ENCODE data around the gene ZNF609. TPM values are rescaled to one million over a fixed set of nuclear protein-coding genes. Genes with fewer than 3 reads are reported as not detected.

ZNF609 gene
- total RNA-seq, 1 experiment from 2014 or later = 31.0 TPM

DNA sequence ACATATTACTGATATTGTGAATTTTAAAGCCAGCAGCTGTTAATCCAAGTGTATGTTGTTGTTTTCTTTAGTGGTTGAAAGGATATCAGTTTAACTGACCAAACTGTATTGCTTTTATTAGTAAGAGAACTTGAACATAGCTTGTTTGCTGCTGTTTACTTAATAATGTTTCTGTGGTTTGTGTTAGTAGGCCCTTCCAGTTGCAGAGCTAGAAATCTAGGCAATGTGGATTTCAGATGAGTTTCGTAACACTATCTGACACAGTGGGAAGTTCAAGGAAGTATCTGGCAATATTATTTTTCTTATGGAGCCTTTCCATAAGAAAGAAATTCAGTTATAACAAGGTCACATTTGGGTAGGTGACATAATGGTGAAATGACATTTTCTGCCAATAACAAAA lies 18.5 kb downstream of the ZNF609 start:
- no peak overlapping the region for H2AFZ ChIP-seq (ENCODE audit: low read depth, low read length, poor library complexity, severe bottlenecking)
- no peaks in the 10 kb centered on the region for H3K27me3 ChIP-seq (ENCODE audit: insufficient read depth, low read length)
- RAD21 ChIA-PET (ENCODE audit: low non-redundant PET in 1 of 2, low total read pairs in 2 of 2, uncharacterized antibody in 2 of 2, unreplicated experiment in 2 of 2) = no interaction called here
- no peaks in the 10 kb centered on the region; the same call in 1 of the 2 replicates for H4K20me1 ChIP-seq (ENCODE audit: insufficient read depth)
- ATAC-seq = no peak
- H3K4me3 ChIP-seq (replicated peaks in 1 of 2; ENCODE audit: low read depth in 1 of 2, low read length in 2 of 2) = no peak overlapping the region
- POLR2A ChIA-PET = no interaction called here
- H3K9ac ChIP-seq (ENCODE audit: low read length) = no peak overlapping the region
- no peaks in the 10 kb centered on the region for H3K9me3 ChIP-seq (ENCODE audit: control insufficient read depth in 1 of 2, insufficient read depth in 1 of 2, low read depth in 1 of 2, low read length in 2 of 2)
- H3K27ac ChIP-seq (ENCODE audit: low read depth, low read length) = no peak overlapping the region
- H3K4me2 ChIP-seq (ENCODE audit: low read length) = no peak overlapping the region
- no peak for DNase-seq (ENCODE audit: low read depth, low spot score)
- intact Hi-C loops (cut with micrococcal nuclease) = no loop called here
- CTCF ChIA-PET = no interaction called here
- no TSS peak for BruUV-seq (replicated peaks)
- peaks cover 0 to 3% of the 10 kb centered on the region in 2 experiments; a peak in 1 of 4 replicates for H3K36me3 ChIP-seq (ENCODE audit: control insufficient read depth in 1 of 2, insufficient read depth in 2 of 2, low read length in 2 of 2)
- no peaks in the 10 kb centered on the region for H3K9me2 ChIP-seq (ENCODE audit: insufficient read depth)
- TF ChIP-seq SRF (IDR thresholded peaks at IDR 0.05; ENCODE audit: low read depth) (no peak), ELF1 (IDR thresholded peaks at IDR 0.05; ENCODE audit: borderline replicate concordance, low read depth) (no peak), MAX (IDR thresholded peaks at IDR 0.05) (no peak)
- H3K79me2 ChIP-seq (ENCODE audit: insufficient read depth, low read length) = peaks cover 29% of the 10 kb centered on the region; the same call in 1 of the 2 replicates
- H3K4me1 ChIP-seq (ENCODE audit: control insufficient read depth in 1 of 2, insufficient read depth in 2 of 2, low read length in 2 of 2) = no peaks in the 10 kb centered on the region

- peaks cover 24% of the 10 kb centered on the region; the same call in 1 of the 2 replicates for H3K79me2 ChIP-seq (ENCODE audit: insufficient read depth, low read length)
- intact Hi-C loops (cut with micrococcal nuclease) = no loop called here
Observed at GRCh38 chr15:64480891-64481290, 20.5 kb downstream of the ZNF609 start.

More at GRCh38 chr15:64480891-64481290, 20.5 kb downstream of the ZNF609 start:
- H3K27ac ChIP-seq (ENCODE audit: low read depth, low read length) = no peak overlapping the region
- CTCF ChIA-PET = no interaction called here
- POLR2A ChIA-PET = no interaction called here
- H3K4me1 ChIP-seq (ENCODE audit: control insufficient read depth in 1 of 2, insufficient read depth in 2 of 2, low read length in 2 of 2) = no peaks in the 10 kb centered on the region
- ATAC-seq (no peak), DNase-seq (ENCODE audit: low read depth, low spot score) (no peak)
- H3K4me3 ChIP-seq (replicated peaks in 1 of 2; ENCODE audit: low read depth in 1 of 2, low read length in 2 of 2) = no peak overlapping the region
- TF ChIP-seq CBX3 (IDR thresholded peaks at IDR 0.05; ENCODE audit: low read depth) (no peak), ZFX (IDR thresholded peaks at IDR 0.05) (no peak), RAD21 (IDR thresholded peaks at IDR 0.05; ENCODE audit: low read depth) (no peak), EZH2phosphoT487 (IDR thresholded peaks at IDR 0.05; ENCODE audit: borderline replicate concordance) (no peak), ELF1 (IDR thresholded peaks at IDR 0.05; ENCODE audit: borderline replicate concordance, low read depth) (no peak), SIN3A (IDR thresholded peaks at IDR 0.05; ENCODE audit: low read depth) (no peak), POLR2AphosphoS5 (IDR thresholded peaks at IDR 0.05; ENCODE audit: low read depth, low read length) (no peak), CTCF (IDR thresholded peaks at IDR 0.05 in 2 of 3, conservative IDR thresholded peaks at IDR 0.05 in 1 of 3; ENCODE audit: borderline replicate concordance in 1 of 3, insufficient read depth in 1 of 3, low read depth in 2 of 3, low read length in 2 of 3) (no peak), REST (IDR thresholded peaks at IDR 0.05; ENCODE audit: low read depth) (no peak), EZH2 (IDR thresholded peaks at IDR 0.05) (no peak), ATF3 (IDR thresholded peaks at IDR 0.05) (no peak)
- no peak overlapping the region for H3K9ac ChIP-seq (ENCODE audit: low read length)
- H3K9me3 ChIP-seq (ENCODE audit: control insufficient read depth in 1 of 2, insufficient read depth in 1 of 2, low read depth in 1 of 2, low read length in 2 of 2) = no peaks in the 10 kb centered on the region
- H3K4me2 ChIP-seq (ENCODE audit: low read length) = no peak overlapping the region
- H3K27me3 ChIP-seq (ENCODE audit: insufficient read depth, low read length) = no peaks in the 10 kb centered on the region
- no peaks in the 10 kb centered on the region; the same call in 1 of the 2 replicates for H4K20me1 ChIP-seq (ENCODE audit: insufficient read depth)
- no peak overlapping the region for H2AFZ ChIP-seq (ENCODE audit: low read depth, low read length, poor library complexity, severe bottlenecking)
- RAD21 ChIA-PET (ENCODE audit: low non-redundant PET in 1 of 2, low total read pairs in 2 of 2, uncharacterized antibody in 2 of 2, unreplicated experiment in 2 of 2) = no interaction called here
- H3K9me2 ChIP-seq (ENCODE audit: insufficient read depth) = no peaks in the 10 kb centered on the region
- no TSS peak for BruUV-seq (replicated peaks)
- H3K36me3 ChIP-seq (ENCODE audit: control insufficient read depth in 1 of 2, insufficient read depth in 2 of 2, low read length in 2 of 2) = peaks cover 0 to under 1% of the 10 kb centered on the region in 2 experiments; a peak in 1 of 4 replicates
